HCT116 (cell line): ENCODE measurements around the gene ART1. TPM values are rescaled to one million over a fixed set of nuclear protein-coding genes. Genes with fewer than 3 reads are reported as not detected.

ENCODE experiments used
- ATAC-seq: fragments of 200-7000 bp; cut with Tn5 transposase; 2 replicates; pipeline ENCODE4 v1.9.1; 2020; ENCODE audit warnings: mild to moderate bottlenecking, moderate library complexity
- BruUV-seq: library from RNA; stranded (reverse); fragments of 400-500 nt; replicated peaks from 2 replicates; lab custom pipeline; 2021; lab: Mats Ljungman, UMichigan
- CTCF ChIA-PET: fragments of 300-600 bp; sonication (Branson Sonifier 250); formaldehyde crosslinking; loops from one replicate; lab custom pipeline; 2021; ENCODE audit warnings: antibody characterized with exemption; lab: Charles Lee
- POLR2A ChIA-PET: fragments of 300-600, 350-600 bp; sonication (Branson Sonifier 250); formaldehyde crosslinking; loops from one replicate; lab custom pipeline; 2021; ENCODE audit warnings: antibody characterized with exemption; lab: Charles Lee
- RAD21 ChIA-PET, 2 experiments: fragments of 300-600 bp; sonication (Branson Sonifier 250); formaldehyde crosslinking; loops; one replicate each; lab custom pipeline; 2023; ENCODE audit warnings: low total read pairs in 2 of 2; ENCODE audit not compliant: uncharacterized antibody in 2 of 2, unreplicated experiment in 2 of 2, low non-redundant PET in 1 of 2; lab: Charles Lee
- DNase-seq: peaks from one replicate; pipeline ENCODE4 v3.0.0-alpha.2; 2010; ENCODE audit warnings: low read depth, low spot score
- H2AFZ ChIP-seq: fragments of 200-600 bp; shearing (Covaris generic), sonication (generic); 2 replicates; pipeline ENCODE4 v1.6.1; 2017; ENCODE audit warnings: low read depth, mixed run types, mixed read lengths, antibody characterized with exemption, low read length; ENCODE audit not compliant: poor library complexity, severe bottlenecking
- H3K27ac ChIP-seq: 2 replicates; pipeline ENCODE4 v1.5.1; 2012; ENCODE audit warnings: low read depth, low read length
- H3K27me3 ChIP-seq: fragments of 200-600 bp; sonication (generic); 2 replicates; pipeline ENCODE4 v1.6.1; 2016; ENCODE audit warnings: mixed run types, low read length, mixed read lengths; ENCODE audit not compliant: insufficient read depth
- H3K36me3 ChIP-seq, 2 experiments: fragments of 200-500 bp in 1 of 2; fragments of 200-600 bp in 1 of 2; sonication (Bioruptor generic) in 1 of 2; sonication (generic) in 1 of 2; 2 replicates each; pipeline versions ENCODE4 v1.5.1 to v1.6.1; 2014 to 2016; ENCODE audit warnings: low read length in 2 of 2, inconsistent platforms in 1 of 2, mixed read lengths in 1 of 2, mixed run types in 1 of 2; ENCODE audit not compliant: insufficient read depth in 2 of 2, control insufficient read depth in 1 of 2
- H3K4me1 ChIP-seq, 2 experiments: fragments of 200-600 bp in 1 of 2; sonication (generic) in 1 of 2; 2 replicates each; pipeline versions ENCODE4 v1.5.1 to v1.6.1; 2012 to 2017; ENCODE audit warnings: low read length in 2 of 2, inconsistent platforms in 1 of 2, mild to moderate bottlenecking in 1 of 2, mixed read lengths in 1 of 2, mixed run types in 1 of 2, moderate library complexity in 1 of 2; ENCODE audit not compliant: insufficient read depth in 2 of 2, control insufficient read depth in 1 of 2
- H3K4me2 ChIP-seq: fragments of 200-600 bp; sonication (generic); 2 replicates; pipeline ENCODE4 v1.6.1; 2017; ENCODE audit warnings: mixed run types, low read length, mixed read lengths
- H3K4me3 ChIP-seq, 2 experiments: fragments of 200-600 bp in 1 of 2; sonication (generic) in 1 of 2; replicated peaks in 1 of 2; 2 replicates each; pipeline ENCODE4 v1.5.1; 2011 to 2016; ENCODE audit warnings: low read length in 2 of 2, control low read depth in 1 of 2, low read depth in 1 of 2, mild to moderate bottlenecking in 1 of 2, mixed read lengths in 1 of 2, mixed run types in 1 of 2
- H3K79me2 ChIP-seq: fragments of 200-600 bp; sonication (generic); 2 replicates; pipeline ENCODE4 v1.6.1; 2017; ENCODE audit warnings: mild to moderate bottlenecking, mixed run types, low read length, moderate library complexity, mixed read lengths; ENCODE audit not compliant: insufficient read depth
- H3K9ac ChIP-seq: fragments of 200-600 bp; sonication (generic); 2 replicates; pipeline ENCODE4 v1.6.1; 2016; ENCODE audit warnings: low read length, mixed read lengths
- H3K9me2 ChIP-seq: fragments of 200-600 bp; sonication (generic), shearing (Covaris generic); 2 replicates; pipeline ENCODE4 v1.6.1; 2017; ENCODE audit warnings: mixed run types, mild to moderate bottlenecking, moderate library complexity; ENCODE audit not compliant: insufficient read depth
- H3K9me3 ChIP-seq, 2 experiments: fragments of 200-500 bp in 1 of 2; fragments of 200-600 bp in 1 of 2; sonication (Bioruptor generic) in 1 of 2; sonication (generic) in 1 of 2; 2 replicates each; pipeline ENCODE4 v1.6.1; 2014 to 2017; ENCODE audit warnings: low read length in 2 of 2, mixed read lengths in 2 of 2, inconsistent platforms in 1 of 2, low read depth in 1 of 2, mild to moderate bottlenecking in 1 of 2, mixed run types in 1 of 2, moderate library complexity in 1 of 2; ENCODE audit not compliant: control insufficient read depth in 1 of 2, insufficient read depth in 1 of 2
- H4K20me1 ChIP-seq: fragments of 200-600 bp; sonication (generic), shearing (Covaris generic); 2 replicates; pipeline ENCODE4 v1.6.1; 2017; ENCODE audit warnings: mixed run types, mild to moderate bottlenecking, moderate library complexity; ENCODE audit not compliant: insufficient read depth
- ATF3 ChIP-seq: IDR thresholded peaks from 2 replicates; pipeline ENCODE4 v1.6.1; 2012
- CTCF ChIP-seq, 3 experiments: fragments of 200-600 bp in 1 of 3; sonication (generic) in 1 of 3; IDR thresholded peaks in 2 of 3; conservative IDR thresholded peaks in 1 of 3; 2 replicates each; pipeline ENCODE4 v1.5.1; 2012 to 2017; ENCODE audit warnings: low read depth in 2 of 3, low read length in 2 of 3, antibody characterized with exemption in 1 of 3, borderline replicate concordance in 1 of 3, control low read depth in 1 of 3, mild to moderate bottlenecking in 1 of 3, mixed read lengths in 1 of 3, mixed run types in 1 of 3, moderate library complexity in 1 of 3; ENCODE audit not compliant: insufficient read depth in 1 of 3
- EGR1 ChIP-seq: IDR thresholded peaks from 2 replicates; pipeline ENCODE4 v1.6.1; 2012; ENCODE audit warnings: low read depth
- EZH2 ChIP-seq: fragments of 200-600 bp; sonication (generic); IDR thresholded peaks from 2 replicates; pipeline ENCODE4 v1.6.1; 2017; ENCODE audit warnings: antibody characterized with exemption, mixed run types
- FOSL1 ChIP-seq: IDR thresholded peaks from 2 replicates; pipeline ENCODE4 v1.6.1; 2012; ENCODE audit warnings: low read depth
- MAX ChIP-seq: IDR thresholded peaks from 2 replicates; pipeline ENCODE4 v1.6.1; 2012
- POLR2AphosphoS5 ChIP-seq: IDR thresholded peaks from 2 replicates; pipeline ENCODE4 v1.6.1; 2011; ENCODE audit warnings: mild to moderate bottlenecking, low read depth, low read length, moderate library complexity
- REST ChIP-seq: IDR thresholded peaks from 2 replicates; pipeline ENCODE4 v1.6.1; 2012; ENCODE audit warnings: low read depth
- SP1 ChIP-seq: IDR thresholded peaks from 2 replicates; pipeline ENCODE4 v1.6.1; 2012; ENCODE audit warnings: low read depth
- SRF ChIP-seq: IDR thresholded peaks from 2 replicates; pipeline ENCODE4 v1.6.1; 2012; ENCODE audit warnings: low read depth
- YY1 ChIP-seq: IDR thresholded peaks from 2 replicates; pipeline ENCODE4 v1.6.1; 2011; ENCODE audit warnings: low read length, low read depth, moderate library complexity, mild to moderate bottlenecking; ENCODE audit not compliant: insufficient replicate concordance; ENCODE audit errors: extremely low read depth
- ZBTB33 ChIP-seq: IDR thresholded peaks from 2 replicates; pipeline ENCODE4 v1.6.1; 2011; ENCODE audit warnings: mild to moderate bottlenecking, low read length, moderate library complexity; ENCODE audit not compliant: insufficient replicate concordance; ENCODE audit errors: extremely low read depth
- ZNF274 ChIP-seq: fragments of 200-500 bp; sonication (Bioruptor generic); IDR thresholded peaks from 2 replicates; pipeline ENCODE4 v1.6.1; 2014; ENCODE audit warnings: mild to moderate bottlenecking, low read depth, low read length, inconsistent platforms
- intact Hi-C: fragments of 100-400 bp; cut with micrococcal nuclease; formaldehyde crosslinking; loops from 2 replicates; pipeline ENCODE4 v1.10.0; 2022
- total RNA-seq: library from RNA; stranded (reverse); gene quantifications from one replicate; pipeline ENCODE4 v1.2.1, GENCODE V29; 2021; ENCODE audit not compliant: unreplicated experiment

The ART1 gene
- total RNA-seq, 1 experiment from 2014 or later = not detected

- no peak for ATAC-seq
- no peaks in the 10 kb centered on the region for H3K27me3 ChIP-seq
- no peak overlapping the region for H2AFZ ChIP-seq
- H3K79me2 ChIP-seq = no peaks in the 10 kb centered on the region
- H3K9me3 ChIP-seq = no peaks in the 10 kb centered on the region
- H3K36me3 ChIP-seq = no peaks in the 10 kb centered on the region
- intact Hi-C loops = no loop called here
- ChIA-PET RAD21 (no interaction called here), CTCF (no interaction called here), POLR2A (no interaction called here)
- TF ChIP-seq ZNF274 (no peak), ATF3 (no peak), POLR2AphosphoS5 (no peak), SRF (no peak), SP1 (no peak), MAX (no peak), EGR1 (no peak), FOSL1 (no peak), EZH2 (no peak), YY1 (no peak), REST (no peak), ZBTB33 (no peak), CTCF (IDR thresholded peaks at IDR 0.05 in 2 of 3, conservative IDR thresholded peaks at IDR 0.05 in 1 of 3; ENCODE audit: borderline replicate concordance in 1 of 3, insufficient read depth in 1 of 3, low read depth in 2 of 3, low read length in 2 of 3) (no peak)
- H3K4me3 ChIP-seq = no peak overlapping the region
- BruUV-seq = no TSS peak
- H3K27ac ChIP-seq = no peak overlapping the region
- no peaks in the 10 kb centered on the region for H3K4me1 ChIP-seq
- no peak overlapping the region for H3K4me2 ChIP-seq
- DNase-seq = no peak
- H3K9me2 ChIP-seq = no peaks in the 10 kb centered on the region
- no peaks in the 10 kb centered on the region for H4K20me1 ChIP-seq
- H3K9ac ChIP-seq = no peak overlapping the region
Measured at GRCh38 chr11:3635641-3636375, 9.1 kb upstream of the ART1 start.
